Liver (tissue), 9 donors: ENCODE results near the gene MAGIX. TPM values are rescaled to one million over a fixed set of nuclear protein-coding genes. Genes with fewer than 3 reads are reported as not detected.
A peak's percentile ranks its signal among the peaks of the same experiment; 100 is the strongest.

ENCODE experiments used
- DNase-seq: peaks from one replicate; pipeline ENCODE4 v3.0.0-alpha.2; 2017; ENCODE audit warnings: low spot score
- H3K27ac ChIP-seq, 2 donors: one replicate each; pipeline ENCODE4 v1.7.0; 2013; ENCODE audit warnings: inconsistent platforms in 2 of 2, low read length in 2 of 2, control low read depth in 1 of 2, low read depth in 1 of 2, mild to moderate bottlenecking in 1 of 2
- H3K27me3 ChIP-seq, 4 donors: one replicate each; pipeline versions ENCODE4 v1.6.1 to v1.7.0; 2013; ENCODE audit warnings: low read length in 3 of 4, inconsistent platforms in 1 of 4, mild to moderate bottlenecking in 1 of 4, moderate library complexity in 1 of 4; ENCODE audit not compliant: control insufficient read depth in 4 of 4, insufficient read depth in 4 of 4
- H3K36me3 ChIP-seq, 4 donors: one replicate each; pipeline versions ENCODE4 v1.6.1 to v1.7.0; 2013; ENCODE audit warnings: low read length in 3 of 4, mild to moderate bottlenecking in 3 of 4, low read depth in 1 of 4, moderate library complexity in 1 of 4; ENCODE audit not compliant: control insufficient read depth in 4 of 4, insufficient read depth in 3 of 4
- H3K4me1 ChIP-seq, 4 donors: one replicate each; pipeline versions ENCODE4 v1.6.1 to v1.7.0; 2013; ENCODE audit warnings: low read length in 3 of 4, mild to moderate bottlenecking in 3 of 4, moderate library complexity in 1 of 4; ENCODE audit not compliant: control insufficient read depth in 4 of 4, insufficient read depth in 4 of 4
- H3K4me3 ChIP-seq, 3 donors: one replicate each; pipeline versions ENCODE4 v1.6.1 to v1.7.0; 2013; ENCODE audit warnings: low read length in 3 of 3, control low read depth in 1 of 3, low read depth in 1 of 3, mild to moderate bottlenecking in 1 of 3
- H3K9ac ChIP-seq, 2 donors: one replicate each; pipeline ENCODE4 v1.7.0; 2013; ENCODE audit warnings: low read length in 2 of 2, mild to moderate bottlenecking in 2 of 2, moderate library complexity in 2 of 2, control low read depth in 1 of 2, low read depth in 1 of 2
- H3K9me3 ChIP-seq, 4 donors: one replicate each; pipeline versions ENCODE4 v1.6.1 to v1.7.0; 2013; ENCODE audit warnings: low read length in 3 of 4; ENCODE audit not compliant: control insufficient read depth in 4 of 4
- EGR1 ChIP-seq, 2 donors: IDR thresholded peaks; 2 replicates each; pipeline ENCODE4 v1.6.1; 2016 to 2018; ENCODE audit warnings: antibody characterized with exemption in 2 of 2, low read depth in 2 of 2
- FOXA1 ChIP-seq: IDR thresholded peaks from 2 replicates; pipeline ENCODE4 v1.6.1; 2016; ENCODE audit warnings: antibody characterized with exemption
- FOXA2 ChIP-seq: IDR thresholded peaks from 2 replicates; pipeline ENCODE4 v1.6.1; 2016; ENCODE audit warnings: antibody characterized with exemption
- HNF4A ChIP-seq, 2 donors: conservative IDR thresholded peaks; 2 replicates each; pipeline ENCODE4 v1.6.1; 2016; ENCODE audit warnings: antibody characterized with exemption in 2 of 2, mild to moderate bottlenecking in 2 of 2
- HNF4G ChIP-seq: IDR thresholded peaks from 2 replicates; pipeline ENCODE4 v1.6.1; 2016; ENCODE audit warnings: antibody characterized with exemption
- JUND ChIP-seq, 2 donors: IDR thresholded peaks; 2 replicates each; pipeline ENCODE4 v1.6.1; 2016; ENCODE audit warnings: antibody characterized with exemption in 2 of 2
- NR2F2 ChIP-seq: IDR thresholded peaks from 2 replicates; pipeline ENCODE4 v1.6.1; 2016; ENCODE audit warnings: antibody characterized with exemption
- RAD21 ChIP-seq, 2 donors: IDR thresholded peaks; 2 replicates each; pipeline ENCODE4 v1.6.1; 2016; ENCODE audit warnings: antibody characterized with exemption in 2 of 2, mild to moderate bottlenecking in 2 of 2
- SP1 ChIP-seq: IDR thresholded peaks from 2 replicates; pipeline ENCODE4 v1.6.1; 2018; ENCODE audit warnings: antibody characterized with exemption, mild to moderate bottlenecking
- TAF1 ChIP-seq: conservative IDR thresholded peaks from 2 replicates; pipeline ENCODE4 v1.6.1; 2016; ENCODE audit warnings: antibody characterized with exemption, mild to moderate bottlenecking
- YY1 ChIP-seq: IDR thresholded peaks from 2 replicates; pipeline ENCODE4 v1.6.1; 2016; ENCODE audit warnings: antibody characterized with exemption, mild to moderate bottlenecking
- WGBS: extraction: QIAGEN DNeasy Blood & Tissue Kit; methylation state at CpG from one replicate; pipeline ENCODE4 v1.1.7; 2013; 5-methylcytosine and 5-hydroxymethylcytosine counted together
- polyA plus RNA-seq, 2 donors: library from polyadenylated mRNA; stranded (reverse) in 1 of 2; unstranded in 1 of 2; fragments of 200-250 nt in 1 of 2; fragments of >200 nt in 1 of 2; fragmentation: Nextera tagmentation in 1 of 2; extraction: Ambion mirVana in 1 of 2; gene quantifications; one replicate each; pipeline versions ENCODE4 v1.2.1 to v1.2.3, GENCODE V29; 2013 to 2015
- total RNA-seq, 2 donors: library from RNA; depleted of rRNA; stranded (reverse); fragments of >200 nt; gene quantifications; one replicate each; pipeline ENCODE4 v1.2.3, GENCODE V29; 2014
- TF ChIP-seq, protein P1 (sequence below): IDR thresholded peaks from 2 replicates; pipeline ENCODE4 v1.6.1; 2016; ENCODE audit warnings: antibody characterized with exemption
- TF ChIP-seq, protein P2 (sequence below): IDR thresholded peaks from 2 replicates; pipeline ENCODE4 v1.6.1; 2016; ENCODE audit warnings: antibody characterized with exemption
- TF ChIP-seq, protein P3 (sequence below): IDR thresholded peaks from 2 replicates; pipeline ENCODE4 v1.6.1; 2016; ENCODE audit warnings: antibody characterized with exemption, mild to moderate bottlenecking
- TF ChIP-seq, protein P4 (sequence below): IDR thresholded peaks from 2 replicates; pipeline ENCODE4 v1.6.1; 2016; ENCODE audit warnings: antibody characterized with exemption
- TF ChIP-seq, protein P5 (sequence below): fragments of 150-350 bp; IDR thresholded peaks from 2 replicates; pipeline ENCODE4 v1.5.1; 2017; ENCODE audit warnings: improper control_type of control experiment, low read depth, low read length; ENCODE audit not compliant: missing input control
- donor health status: healthy.
- donor health status: healthy.
- donor health status: healthy.
- donor health status: healthy.
- donor health status: healthy.

The MAGIX gene
- total and polyA plus RNA-seq, 4 donors: 2.9 to 10.8 (median 7.9) TPM

DNA sequence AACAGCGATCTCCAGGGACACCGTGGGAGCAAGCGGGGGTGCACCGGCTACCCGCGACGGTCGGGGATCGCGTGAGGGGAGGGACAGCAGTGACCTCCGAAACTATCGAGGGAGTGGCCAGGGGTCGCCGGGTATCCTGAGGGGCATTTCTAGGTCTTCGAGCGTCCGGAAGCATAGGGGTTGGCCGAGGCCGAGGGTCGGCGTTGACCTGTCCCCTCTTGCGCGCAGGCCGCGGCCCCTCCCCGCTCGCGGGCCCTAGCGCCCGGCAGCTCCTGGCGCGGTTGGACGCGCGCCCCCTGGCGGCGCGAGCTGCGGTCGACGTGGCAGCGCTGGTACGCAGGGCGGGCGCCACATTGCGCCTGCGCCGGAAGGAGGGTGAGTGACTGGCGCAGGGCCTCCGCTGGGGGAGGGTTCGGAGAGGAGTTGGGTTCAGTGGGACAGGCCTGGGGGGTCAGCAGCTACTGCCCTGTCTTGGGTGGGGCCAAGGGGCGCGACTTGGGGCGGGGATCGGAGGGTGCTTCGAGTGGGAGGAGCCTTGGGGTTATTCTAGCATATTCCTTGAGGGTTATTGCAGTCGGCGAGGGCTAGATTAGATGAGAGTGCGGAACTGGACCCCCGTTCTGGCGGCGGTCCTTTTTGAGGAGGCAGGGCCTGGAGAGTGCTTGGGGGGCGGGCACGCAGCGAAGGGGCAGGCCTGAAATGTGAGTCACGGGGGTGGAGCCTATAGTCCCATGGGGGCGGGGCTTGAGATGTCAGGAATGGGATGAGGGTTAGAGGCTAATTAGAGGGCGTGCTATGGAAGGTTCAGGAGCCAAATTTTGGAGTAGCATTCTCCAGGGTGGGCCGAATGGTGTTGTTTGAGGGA lies 1.2 kb downstream of the MAGIX start (continued):
- TF ChIP-seq, protein P1, sequence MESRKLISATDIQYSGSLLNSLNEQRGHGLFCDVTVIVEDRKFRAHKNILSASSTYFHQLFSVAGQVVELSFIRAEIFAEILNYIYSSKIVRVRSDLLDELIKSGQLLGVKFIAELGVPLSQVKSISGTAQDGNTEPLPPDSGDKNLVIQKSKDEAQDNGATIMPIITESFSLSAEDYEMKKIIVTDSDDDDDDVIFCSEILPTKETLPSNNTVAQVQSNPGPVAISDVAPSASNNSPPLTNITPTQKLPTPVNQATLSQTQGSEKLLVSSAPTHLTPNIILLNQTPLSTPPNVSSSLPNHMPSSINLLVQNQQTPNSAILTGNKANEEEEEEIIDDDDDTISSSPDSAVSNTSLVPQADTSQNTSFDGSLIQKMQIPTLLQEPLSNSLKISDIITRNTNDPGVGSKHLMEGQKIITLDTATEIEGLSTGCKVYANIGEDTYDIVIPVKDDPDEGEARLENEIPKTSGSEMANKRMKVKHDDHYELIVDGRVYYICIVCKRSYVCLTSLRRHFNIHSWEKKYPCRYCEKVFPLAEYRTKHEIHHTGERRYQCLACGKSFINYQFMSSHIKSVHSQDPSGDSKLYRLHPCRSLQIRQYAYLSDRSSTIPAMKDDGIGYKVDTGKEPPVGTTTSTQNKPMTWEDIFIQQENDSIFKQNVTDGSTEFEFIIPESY: no peak
- peak; percentile 31 for TF ChIP-seq NR2F2

DNA sequence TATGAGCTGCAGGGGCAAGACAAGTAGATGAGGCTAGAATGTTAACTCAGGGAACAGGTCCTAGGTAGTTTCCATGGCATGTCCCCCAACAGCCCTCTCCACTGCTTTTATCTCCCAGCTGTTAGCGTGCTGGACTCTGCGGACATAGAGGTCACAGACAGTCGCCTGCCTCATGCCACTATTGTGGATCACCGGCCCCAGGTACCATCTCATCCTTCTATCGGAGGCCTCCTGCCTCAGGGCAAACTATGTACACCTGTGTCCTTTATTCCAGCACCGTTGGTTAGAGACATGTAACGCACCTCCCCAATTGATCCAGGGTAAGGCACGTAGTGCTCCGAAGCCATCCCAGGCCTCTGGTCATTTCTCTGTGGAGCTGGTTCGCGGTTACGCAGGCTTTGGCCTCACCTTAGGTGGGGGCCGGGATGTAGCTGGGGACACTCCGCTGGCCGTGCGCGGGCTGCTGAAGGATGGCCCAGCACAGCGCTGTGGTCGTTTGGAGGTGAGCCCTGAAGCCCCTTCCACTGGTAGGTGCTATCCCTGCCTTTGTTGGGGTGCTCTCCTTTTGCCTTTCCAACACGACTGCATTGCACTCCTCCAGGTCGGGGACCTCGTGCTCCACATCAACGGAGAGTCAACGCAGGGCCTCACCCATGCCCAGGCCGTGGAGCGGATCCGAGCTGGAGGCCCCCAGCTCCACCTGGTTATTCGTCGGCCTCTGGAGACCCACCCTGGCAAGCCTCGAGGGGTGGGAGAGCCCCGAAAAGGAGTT lies 2.2 kb downstream of the MAGIX start:
- no peak for DNase-seq
- Histone ChIP-seq H3K9ac (no peak overlapping the region), H3K4me3 (no peak overlapping the region), H3K9me3 (no peaks in the 10 kb centered on the region), H3K27ac (peak overlapping the region; percentile 95), H3K27me3 (no peaks in the 10 kb centered on the region), H3K36me3 (no peaks in the 10 kb centered on the region), H3K4me1 (peaks cover 0 to 4% (median 2%) of the 10 kb centered on the region in 4 donors)
- WGBS: 88% methylated on average over 31 of the region's 31 CpGs
- TF ChIP-seq, protein P2, sequence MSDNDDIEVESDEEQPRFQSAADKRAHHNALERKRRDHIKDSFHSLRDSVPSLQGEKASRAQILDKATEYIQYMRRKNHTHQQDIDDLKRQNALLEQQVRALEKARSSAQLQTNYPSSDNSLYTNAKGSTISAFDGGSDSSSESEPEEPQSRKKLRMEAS: no peak
- TF ChIP-seq RAD21 (IDR thresholded peaks at IDR 0.05): no peak
- no peak for TF ChIP-seq JUND (IDR thresholded peaks at IDR 0.05)
- TF ChIP-seq FOXA1: no peak
- no peak for TF ChIP-seq SP1
- TF ChIP-seq, protein P3, sequence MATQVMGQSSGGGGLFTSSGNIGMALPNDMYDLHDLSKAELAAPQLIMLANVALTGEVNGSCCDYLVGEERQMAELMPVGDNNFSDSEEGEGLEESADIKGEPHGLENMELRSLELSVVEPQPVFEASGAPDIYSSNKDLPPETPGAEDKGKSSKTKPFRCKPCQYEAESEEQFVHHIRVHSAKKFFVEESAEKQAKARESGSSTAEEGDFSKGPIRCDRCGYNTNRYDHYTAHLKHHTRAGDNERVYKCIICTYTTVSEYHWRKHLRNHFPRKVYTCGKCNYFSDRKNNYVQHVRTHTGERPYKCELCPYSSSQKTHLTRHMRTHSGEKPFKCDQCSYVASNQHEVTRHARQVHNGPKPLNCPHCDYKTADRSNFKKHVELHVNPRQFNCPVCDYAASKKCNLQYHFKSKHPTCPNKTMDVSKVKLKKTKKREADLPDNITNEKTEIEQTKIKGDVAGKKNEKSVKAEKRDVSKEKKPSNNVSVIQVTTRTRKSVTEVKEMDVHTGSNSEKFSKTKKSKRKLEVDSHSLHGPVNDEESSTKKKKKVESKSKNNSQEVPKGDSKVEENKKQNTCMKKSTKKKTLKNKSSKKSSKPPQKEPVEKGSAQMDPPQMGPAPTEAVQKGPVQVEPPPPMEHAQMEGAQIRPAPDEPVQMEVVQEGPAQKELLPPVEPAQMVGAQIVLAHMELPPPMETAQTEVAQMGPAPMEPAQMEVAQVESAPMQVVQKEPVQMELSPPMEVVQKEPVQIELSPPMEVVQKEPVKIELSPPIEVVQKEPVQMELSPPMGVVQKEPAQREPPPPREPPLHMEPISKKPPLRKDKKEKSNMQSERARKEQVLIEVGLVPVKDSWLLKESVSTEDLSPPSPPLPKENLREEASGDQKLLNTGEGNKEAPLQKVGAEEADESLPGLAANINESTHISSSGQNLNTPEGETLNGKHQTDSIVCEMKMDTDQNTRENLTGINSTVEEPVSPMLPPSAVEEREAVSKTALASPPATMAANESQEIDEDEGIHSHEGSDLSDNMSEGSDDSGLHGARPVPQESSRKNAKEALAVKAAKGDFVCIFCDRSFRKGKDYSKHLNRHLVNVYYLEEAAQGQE: no peak
- TF ChIP-seq, protein P4, sequence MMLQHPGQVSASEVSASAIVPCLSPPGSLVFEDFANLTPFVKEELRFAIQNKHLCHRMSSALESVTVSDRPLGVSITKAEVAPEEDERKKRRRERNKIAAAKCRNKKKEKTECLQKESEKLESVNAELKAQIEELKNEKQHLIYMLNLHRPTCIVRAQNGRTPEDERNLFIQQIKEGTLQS: no peak
- no peak for TF ChIP-seq FOXA2
- TF ChIP-seq HNF4G: no peak
- TF ChIP-seq, protein P5, sequence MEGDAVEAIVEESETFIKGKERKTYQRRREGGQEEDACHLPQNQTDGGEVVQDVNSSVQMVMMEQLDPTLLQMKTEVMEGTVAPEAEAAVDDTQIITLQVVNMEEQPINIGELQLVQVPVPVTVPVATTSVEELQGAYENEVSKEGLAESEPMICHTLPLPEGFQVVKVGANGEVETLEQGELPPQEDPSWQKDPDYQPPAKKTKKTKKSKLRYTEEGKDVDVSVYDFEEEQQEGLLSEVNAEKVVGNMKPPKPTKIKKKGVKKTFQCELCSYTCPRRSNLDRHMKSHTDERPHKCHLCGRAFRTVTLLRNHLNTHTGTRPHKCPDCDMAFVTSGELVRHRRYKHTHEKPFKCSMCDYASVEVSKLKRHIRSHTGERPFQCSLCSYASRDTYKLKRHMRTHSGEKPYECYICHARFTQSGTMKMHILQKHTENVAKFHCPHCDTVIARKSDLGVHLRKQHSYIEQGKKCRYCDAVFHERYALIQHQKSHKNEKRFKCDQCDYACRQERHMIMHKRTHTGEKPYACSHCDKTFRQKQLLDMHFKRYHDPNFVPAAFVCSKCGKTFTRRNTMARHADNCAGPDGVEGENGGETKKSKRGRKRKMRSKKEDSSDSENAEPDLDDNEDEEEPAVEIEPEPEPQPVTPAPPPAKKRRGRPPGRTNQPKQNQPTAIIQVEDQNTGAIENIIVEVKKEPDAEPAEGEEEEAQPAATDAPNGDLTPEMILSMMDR: no peak
- TF ChIP-seq NR2F2: no peak
- no peak for TF ChIP-seq HNF4A (conservative IDR thresholded peaks at IDR 0.05)
- TF ChIP-seq YY1: no peak
- no peak for TF ChIP-seq TAF1
- no peak for TF ChIP-seq EGR1 (IDR thresholded peaks at IDR 0.05; ENCODE audit: low read depth in 2 of 2)
